Anterior cingulate cortex (tissue), 58 donors: Measurements from ENCODE around the gene PTRH1.

ENCODE experiments used
- DNase-seq, 58 donors: peaks; one replicate each; lab custom pipeline; 2025; lab: John Stamatoyannopoulos, UW

The PTRH1 gene

DNA sequence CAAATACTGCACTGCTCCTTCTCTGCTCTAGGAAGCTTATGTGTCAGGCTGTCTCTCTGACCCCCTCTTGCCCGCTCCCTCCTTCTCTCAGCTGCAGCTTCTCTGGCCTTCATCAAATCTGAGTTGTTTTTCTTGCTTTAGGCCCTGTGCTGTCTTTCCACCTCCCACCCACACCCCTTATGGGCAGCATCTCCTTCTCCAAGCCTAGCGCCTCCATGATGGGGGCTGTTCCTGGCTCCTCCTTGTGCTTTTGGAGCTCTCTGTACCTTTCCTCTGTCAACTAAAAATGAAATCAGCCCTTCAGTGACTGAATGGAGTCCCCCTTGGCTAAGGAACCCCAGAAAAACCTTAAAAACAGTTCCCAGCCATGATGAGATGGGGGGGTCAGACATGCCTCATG lies 15.3 kb downstream of the PTRH1 start:
- peak in 24 of 58 donors; percentile 8 to 76 (median 45) for DNase-seq

DNA sequence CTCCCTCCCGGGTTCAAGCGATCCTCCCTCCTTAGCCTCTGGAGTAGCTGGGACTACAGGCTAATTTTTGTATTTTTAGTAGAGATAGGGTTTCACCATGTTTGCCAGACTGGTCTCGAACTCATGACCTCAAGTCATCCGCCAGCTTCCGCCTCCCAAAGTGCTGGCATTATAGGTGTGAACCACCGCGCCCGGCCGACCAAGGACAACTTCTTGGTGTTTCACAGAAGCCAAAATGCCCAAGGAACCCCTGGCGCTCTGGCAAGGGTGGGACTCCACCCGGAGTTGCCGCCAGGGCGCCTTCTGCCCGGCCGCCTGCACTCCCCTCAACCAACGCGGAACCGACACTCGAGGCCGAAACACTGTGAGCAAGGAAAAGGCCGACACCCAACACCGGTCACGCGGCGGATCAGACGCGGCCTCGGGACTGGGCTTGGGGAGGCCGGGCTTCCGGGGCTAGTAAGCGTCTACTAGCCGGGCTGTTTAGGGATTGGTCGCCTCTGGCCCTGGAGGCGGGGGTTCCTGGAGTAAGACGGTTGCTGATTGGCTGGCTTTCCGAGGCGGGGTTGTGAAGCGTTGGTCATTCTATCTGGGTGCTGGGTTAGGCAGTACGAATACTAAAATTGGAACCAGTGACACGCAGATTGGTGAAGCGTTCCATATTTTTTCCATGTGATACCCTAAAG lies 16.3 kb downstream of the PTRH1 start:
- DNase-seq: peak; percentile 71 to 98 (median 94)

DNA sequence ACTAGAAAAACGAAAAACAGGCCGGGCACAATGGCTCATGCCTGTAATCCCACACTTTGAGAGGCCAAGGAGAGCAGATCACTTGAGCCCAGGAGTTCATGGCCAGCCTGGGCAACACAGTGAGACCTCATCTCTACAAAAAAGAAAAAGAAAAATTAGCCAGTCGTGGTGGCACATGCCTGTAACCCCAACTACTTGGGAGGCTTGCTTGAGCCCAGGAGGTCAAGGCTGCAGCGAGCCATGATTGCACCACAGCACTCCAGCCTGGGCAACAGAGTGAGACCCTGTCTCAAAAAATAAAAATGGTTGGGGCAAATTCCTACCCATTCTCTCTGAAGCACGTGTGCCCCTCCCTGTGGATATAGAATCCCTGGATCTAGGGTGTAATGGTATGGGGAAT lies 17.1 kb downstream of the PTRH1 start:
- DNase-seq: no peak

GRCh38 chr9:127697575-127697974 lies 17.9 kb downstream of the PTRH1 start:
- no peak for DNase-seq

DNA sequence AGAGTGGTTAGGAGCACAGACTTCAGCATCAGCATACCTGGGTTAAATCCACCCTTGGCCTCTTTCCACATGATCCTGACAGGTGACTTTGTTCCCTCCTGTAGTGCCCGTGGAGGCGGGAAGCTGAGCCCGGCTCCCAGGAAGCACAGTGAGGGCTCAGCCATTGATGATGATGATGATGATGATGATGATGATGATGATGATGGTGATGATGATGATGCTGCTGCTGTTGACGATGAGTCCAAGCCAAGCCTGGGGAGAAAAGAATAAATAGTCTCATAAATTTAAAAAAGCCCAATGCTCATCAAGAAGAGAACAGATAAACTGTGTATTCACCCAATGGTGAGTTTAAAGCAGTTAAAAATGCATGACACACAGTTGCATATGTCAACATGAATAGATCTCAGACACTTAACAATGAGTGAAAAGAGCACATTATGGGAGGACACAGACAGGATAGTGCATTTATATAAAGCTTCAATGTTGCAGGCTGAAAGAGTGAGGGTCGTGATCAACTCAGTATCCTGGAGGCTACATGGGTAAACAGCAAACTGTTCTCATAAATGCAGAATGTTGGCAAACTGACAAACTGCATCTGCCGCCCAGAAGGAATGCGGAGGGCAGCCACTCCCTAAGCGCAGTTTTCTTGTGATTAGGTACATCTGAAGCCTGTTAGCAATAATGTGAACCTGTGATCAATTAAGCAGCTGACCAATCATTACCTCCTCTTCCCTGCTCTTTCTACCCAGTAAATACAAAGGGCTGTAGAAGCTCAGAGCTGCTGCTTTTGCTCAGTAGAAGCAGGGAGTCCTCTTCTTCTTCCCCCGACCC lies 20.4 kb downstream of the PTRH1 start:
- no peak for DNase-seq

- no peak for DNase-seq
Measured at GRCh38 chr9:127693697-127694096, 21.8 kb downstream of the PTRH1 start.

- DNase-seq: peak in 24 of 58 donors; percentile 4 to 82 (median 39)
Measured at GRCh38 chr9:127693143-127693542, 22.3 kb downstream of the PTRH1 start.

DNA sequence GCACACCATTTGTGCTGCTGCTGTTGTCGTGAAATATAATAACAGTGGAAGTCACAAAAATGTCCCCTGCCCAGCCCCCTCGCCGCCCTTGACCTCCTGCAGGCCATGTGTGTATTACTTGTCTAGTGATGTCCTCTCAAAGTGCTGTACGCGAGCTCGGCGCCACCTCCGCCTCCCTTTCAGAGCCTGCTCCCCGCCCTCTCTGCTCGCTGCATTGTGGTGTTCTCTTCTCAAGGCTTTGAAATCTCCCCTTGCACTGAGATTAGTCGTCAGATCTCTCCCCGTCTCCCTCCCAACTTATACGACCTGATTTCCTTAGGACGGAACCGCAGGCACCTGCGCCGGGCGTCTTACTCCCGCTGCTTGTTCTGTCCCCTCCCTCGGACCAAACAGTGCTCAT lies 23.4 kb downstream of the PTRH1 start:
- no peak for DNase-seq

- peak in 1 of 58 donors; percentile 17 for DNase-seq
Measured at GRCh38 chr9:127690735-127691134, 24.7 kb downstream of the PTRH1 start.

- peak in 2 of 58 donors; percentile 23 to 31 for DNase-seq
Measured at GRCh38 chr9:127689329-127690000, 26.0 kb downstream of the PTRH1 start.

- peak in 3 of 58 donors; percentile 18 to 35 (median 18) for DNase-seq
Measured at GRCh38 chr9:127686461-127687393, 28.7 kb downstream of the PTRH1 start.

- DNase-seq: no peak
Measured at GRCh38 chr9:127684576-127684975, 30.9 kb downstream of the PTRH1 start.

- DNase-seq: no peak
Measured at GRCh38 chr9:127683723-127684122, 31.7 kb downstream of the PTRH1 start.

GRCh38 chr9:127682351-127683136 lies 32.9 kb downstream of the PTRH1 start:
- no peak for DNase-seq

GRCh38 chr9:127680846-127681245 lies 34.6 kb downstream of the PTRH1 start:
- DNase-seq: peak in 16 of 58 donors; percentile 15 to 62 (median 42)

DNA sequence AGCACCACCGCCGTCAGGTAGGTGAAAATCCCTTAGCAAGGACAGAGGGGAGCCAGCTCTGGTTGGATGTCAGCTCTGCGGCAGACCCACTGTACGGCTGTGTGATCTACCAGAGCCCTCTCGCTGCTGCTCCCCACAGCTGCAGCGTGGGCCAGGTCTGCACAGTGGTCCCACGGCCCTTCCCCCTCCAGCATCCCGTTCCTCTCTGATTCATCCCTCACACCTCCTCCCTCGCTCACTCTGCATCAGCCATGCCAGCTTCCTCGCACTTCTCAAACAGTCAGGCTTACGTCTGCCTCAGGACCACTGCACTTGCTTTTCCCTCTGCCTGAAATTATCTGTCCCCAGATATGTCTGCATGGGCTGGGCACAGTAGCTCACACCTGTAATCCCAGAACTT lies 35.2 kb downstream of the PTRH1 start:
- DNase-seq: peak in 17 of 58 donors; percentile 23 to 69 (median 34)

DNA sequence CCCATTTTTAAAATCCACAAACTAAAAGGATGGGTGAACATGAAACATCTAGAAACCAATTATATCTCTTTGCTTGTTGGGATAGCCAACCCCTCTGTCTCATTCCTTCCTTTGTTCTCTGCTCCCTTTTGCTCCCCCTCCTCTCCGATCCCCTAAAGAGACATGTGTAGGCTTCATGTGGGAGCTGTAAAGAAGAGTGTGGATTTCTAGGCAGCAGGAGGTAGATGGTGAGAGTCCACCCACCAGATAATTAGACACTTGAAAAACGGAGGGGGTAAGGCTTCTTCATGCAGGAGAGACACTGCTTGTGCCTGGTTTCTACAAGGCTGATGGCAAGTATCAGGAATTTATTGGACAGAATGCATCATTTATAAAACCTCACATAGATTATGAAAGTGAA lies 36.0 kb downstream of the PTRH1 start:
- DNase-seq: peak in 4 of 58 donors; percentile 25 to 68 (median 38)

DNA sequence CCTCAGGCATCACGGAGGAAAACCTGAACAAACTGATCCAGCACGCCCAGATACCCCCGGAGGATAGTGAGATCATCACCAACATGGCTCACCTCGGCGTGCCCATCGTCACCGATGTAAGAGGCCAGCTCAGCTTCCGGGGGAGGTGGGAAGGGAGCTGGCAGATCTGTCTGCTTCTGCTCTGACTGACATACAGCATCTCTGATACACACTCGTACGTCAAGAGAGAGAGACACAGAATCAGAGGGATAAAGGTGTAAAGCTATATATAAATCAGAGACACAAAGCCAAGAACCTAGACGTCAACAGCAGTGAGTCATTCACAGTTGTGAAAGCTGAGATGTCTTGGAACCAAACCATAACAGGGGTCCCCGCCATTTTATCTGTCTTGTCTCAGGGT lies 38.8 kb downstream of the PTRH1 start:
- DNase-seq: peak in 15 of 58 donors; percentile 19 to 58 (median 31)

- DNase-seq: no peak
Measured at GRCh38 chr9:127673234-127673633, 42.2 kb downstream of the PTRH1 start.
